ENCODE results near the gene SVBP. TPM values are rescaled to one million over a fixed set of nuclear protein-coding genes. Genes with fewer than 3 reads are reported as not detected.
"Not testable (repeated sequence)": the region's sequence is repeated elsewhere in the genome, so short reads cannot be mapped to it uniquely, and the experiment has no call there.

The SVBP gene, protein sequence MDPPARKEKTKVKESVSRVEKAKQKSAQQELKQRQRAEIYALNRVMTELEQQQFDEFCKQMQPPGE
- polyA plus RNA-seq (2011; rRNA removed), result 10.5 and 20.2 TPM in 2 replicates
- 0.62 and 2.2 TPM in 2 replicates for polyA minus RNA-seq (2011; rRNA and poly(A)+ RNA removed)

DNA sequence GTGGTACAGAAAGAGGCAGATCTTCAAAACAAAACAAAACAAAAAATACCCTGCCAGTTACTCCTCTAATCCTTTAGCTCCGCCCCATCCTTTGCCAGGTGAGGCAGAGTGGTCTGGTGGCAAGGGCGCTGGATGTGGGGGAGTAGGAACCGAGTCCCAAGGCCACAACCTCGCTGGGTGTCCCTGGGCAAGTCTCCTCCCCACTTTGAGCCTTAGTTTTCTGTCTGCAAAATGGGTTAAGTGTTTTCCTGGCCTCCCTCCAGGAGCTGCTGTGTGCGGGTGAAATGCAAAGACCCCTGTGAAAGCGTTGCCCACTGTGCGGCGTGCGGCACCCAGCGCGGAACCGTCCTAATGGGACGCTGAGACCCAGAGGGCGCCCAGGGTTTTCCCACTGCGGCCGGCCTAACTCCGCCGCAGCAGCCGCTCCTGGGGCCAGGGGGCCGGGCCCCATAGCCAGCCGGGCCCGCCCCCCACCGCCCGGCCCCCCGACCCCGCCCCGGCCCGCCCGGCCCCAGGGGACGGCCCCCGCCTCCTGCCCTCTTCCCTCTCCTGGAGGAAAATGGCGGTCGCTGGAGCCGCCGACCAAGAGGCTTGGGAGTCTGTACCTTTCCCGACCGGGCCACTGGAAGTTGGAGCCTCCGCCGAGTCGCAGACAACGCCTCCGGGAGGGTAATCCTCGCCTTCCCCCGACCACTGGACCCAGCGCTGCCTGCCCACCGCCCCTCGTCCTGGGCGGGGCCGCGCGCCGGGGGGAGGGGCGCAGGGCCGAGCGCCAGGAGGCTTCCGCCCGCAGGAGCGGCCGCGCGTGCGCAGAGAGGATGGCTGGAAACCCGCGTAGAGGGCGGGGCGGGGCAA lies at the start of gene SVBP, which contains the start of gene ERMAP:
TSS of gene SVBP (minus strand) at position 813 of the 855 bp plus-strand sequence. CDS start 853 bp downstream, outside the sequence.
TSS of gene ERMAP (plus strand) at position 538 of the 855 bp plus-strand sequence. CDS start 13,327 bp downstream, outside the sequence.
- CTCF ChIA-PET, result interaction anchor here (1.3 to 2.2 kb wide), 4 partner anchors 9 to 256 kb away, joined by 3 to 6 read pairs (median 5); no protein-coding TSS in a partner anchor
- H3K36me3 ChIP-seq (ENCODE audit: control insufficient read depth, insufficient read depth, low read length), result no peaks in the 10 kb centered on the region
- H3K27me3 ChIP-seq (ENCODE audit: control insufficient read depth, insufficient read depth, low read length), result no peaks in the 10 kb centered on the region
- POLR2A ChIA-PET, result interaction anchor here (0.7 to 1.0 kb wide), 3 partner anchors 30 to 1713 kb away, joined by 3 to 4 read pairs (median 3); partner anchors contain the start of gene P3H1
- DNase-seq (ENCODE audit: low read depth), result no peak
- peak within 1 kb of the TSS; percentile 73 for H3K4me3 ChIP-seq (ENCODE audit: low read depth, low read length)
- TF ChIP-seq, protein P1, sequence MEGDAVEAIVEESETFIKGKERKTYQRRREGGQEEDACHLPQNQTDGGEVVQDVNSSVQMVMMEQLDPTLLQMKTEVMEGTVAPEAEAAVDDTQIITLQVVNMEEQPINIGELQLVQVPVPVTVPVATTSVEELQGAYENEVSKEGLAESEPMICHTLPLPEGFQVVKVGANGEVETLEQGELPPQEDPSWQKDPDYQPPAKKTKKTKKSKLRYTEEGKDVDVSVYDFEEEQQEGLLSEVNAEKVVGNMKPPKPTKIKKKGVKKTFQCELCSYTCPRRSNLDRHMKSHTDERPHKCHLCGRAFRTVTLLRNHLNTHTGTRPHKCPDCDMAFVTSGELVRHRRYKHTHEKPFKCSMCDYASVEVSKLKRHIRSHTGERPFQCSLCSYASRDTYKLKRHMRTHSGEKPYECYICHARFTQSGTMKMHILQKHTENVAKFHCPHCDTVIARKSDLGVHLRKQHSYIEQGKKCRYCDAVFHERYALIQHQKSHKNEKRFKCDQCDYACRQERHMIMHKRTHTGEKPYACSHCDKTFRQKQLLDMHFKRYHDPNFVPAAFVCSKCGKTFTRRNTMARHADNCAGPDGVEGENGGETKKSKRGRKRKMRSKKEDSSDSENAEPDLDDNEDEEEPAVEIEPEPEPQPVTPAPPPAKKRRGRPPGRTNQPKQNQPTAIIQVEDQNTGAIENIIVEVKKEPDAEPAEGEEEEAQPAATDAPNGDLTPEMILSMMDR (IDR thresholded peaks at IDR 0.05; ENCODE audit: insufficient read depth, low read depth, low read length), result no peak

DNA sequence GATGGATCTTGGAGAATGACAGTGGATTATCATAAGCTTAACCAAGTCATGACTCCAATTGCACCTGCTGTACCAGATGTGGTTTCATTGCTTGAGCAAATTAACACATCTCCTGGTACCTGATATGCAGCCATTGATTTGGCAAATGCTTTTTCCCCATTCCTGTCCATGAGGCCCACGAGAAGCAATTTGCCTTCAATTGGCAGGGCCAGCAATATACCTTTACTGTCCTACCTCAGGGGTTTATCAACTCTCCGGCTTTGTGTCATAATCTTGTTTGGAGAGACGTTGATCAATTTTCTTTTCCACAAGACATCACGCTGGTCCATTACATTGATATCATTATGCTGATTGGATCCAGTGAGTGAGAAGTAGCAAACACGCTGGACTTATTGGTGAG lies 49.4 kb upstream of the SVBP start:
- ChIA-PET CTCF (no interaction called here), POLR2A (no interaction called here)
- Histone ChIP-seq H3K27me3 (ENCODE audit: control insufficient read depth, insufficient read depth, low read length) (peaks cover 2% of the 10 kb centered on the region; the same call in 1 of the 2 replicates), H3K36me3 (ENCODE audit: control insufficient read depth, insufficient read depth, low read length) (no peaks in the 10 kb centered on the region), H3K4me3 (ENCODE audit: low read depth, low read length) (no peak overlapping the region)
- DNase-seq (ENCODE audit: low read depth), result no peak
- TF ChIP-seq, protein P1 (IDR thresholded peaks at IDR 0.05; ENCODE audit: insufficient read depth, low read depth, low read length), result no peak

DNA sequence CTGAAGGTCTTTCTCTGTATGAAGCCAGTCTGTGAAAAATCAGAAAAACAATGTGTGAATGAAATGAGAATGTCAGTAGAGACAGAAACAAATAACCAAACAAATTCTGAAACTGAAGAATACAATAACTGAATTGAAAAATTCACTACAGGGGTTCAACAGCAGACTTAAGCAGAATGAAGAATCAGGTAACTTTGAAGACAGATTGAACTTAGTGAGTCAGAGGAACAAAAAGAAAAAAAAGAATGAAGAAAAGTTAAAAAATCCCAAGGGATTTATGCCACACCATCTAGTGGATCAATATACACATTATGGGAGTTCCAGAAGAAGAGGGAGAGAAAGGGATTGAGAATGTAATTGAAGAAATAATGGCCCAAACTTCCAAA lies 43.8 kb upstream of the SVBP start:
- POLR2A ChIA-PET, result no interaction called here
- H3K27me3 ChIP-seq (ENCODE audit: control insufficient read depth, insufficient read depth, low read length), result peaks cover 4% of the 10 kb centered on the region; the same call in 1 of the 2 replicates
- no peak overlapping the region for H3K4me3 ChIP-seq (ENCODE audit: low read depth, low read length)
- H3K36me3 ChIP-seq (ENCODE audit: control insufficient read depth, insufficient read depth, low read length), result no peaks in the 10 kb centered on the region
- CTCF ChIA-PET, result no interaction called here
- TF ChIP-seq, protein P1 (IDR thresholded peaks at IDR 0.05; ENCODE audit: insufficient read depth, low read depth, low read length), result no peak
- DNase-seq (ENCODE audit: low read depth), result no peak

DNA sequence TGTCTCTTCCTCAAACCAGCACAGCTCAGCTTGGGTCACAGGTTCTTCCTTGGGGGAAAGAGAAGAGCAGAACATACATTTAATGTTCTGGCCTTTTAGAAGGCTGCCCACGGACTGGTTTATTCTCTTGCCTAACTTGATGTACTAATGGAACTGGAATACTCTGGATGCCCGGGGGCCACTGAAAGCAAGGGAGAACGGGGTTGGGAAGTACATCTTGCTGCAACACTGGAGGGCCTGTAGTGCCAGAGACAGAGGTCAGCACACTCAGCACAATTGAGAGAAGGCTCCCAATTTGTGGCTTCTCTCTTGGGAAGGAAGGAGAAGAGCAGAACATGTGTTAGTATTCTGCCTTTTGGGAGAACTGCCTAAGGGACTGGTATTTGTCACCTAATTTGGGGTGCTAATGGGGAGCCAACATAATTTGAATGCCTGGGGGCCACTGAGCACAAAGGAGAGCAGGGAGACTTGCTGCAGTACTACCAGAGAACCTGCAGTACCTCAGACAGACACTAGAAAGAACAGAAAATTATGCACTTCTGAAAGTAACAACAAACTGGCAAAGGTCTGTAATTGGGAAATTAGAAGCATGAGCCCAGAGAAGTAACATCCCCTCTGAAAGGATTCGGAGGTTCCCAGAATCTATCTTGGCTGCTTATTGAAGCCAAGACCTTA lies 43.3 kb upstream of the SVBP start:
- no peak for DNase-seq (ENCODE audit: low read depth)
- H3K4me3 ChIP-seq (ENCODE audit: low read depth, low read length), result no peak overlapping the region
- H3K27me3 ChIP-seq (ENCODE audit: control insufficient read depth, insufficient read depth, low read length), result peaks cover 4% of the 10 kb centered on the region; the same call in 1 of the 2 replicates
- TF ChIP-seq, protein P1 (IDR thresholded peaks at IDR 0.05; ENCODE audit: insufficient read depth, low read depth, low read length), result peak; percentile 16; the same call in 1 of the 2 replicates
- ChIA-PET POLR2A (no interaction called here), CTCF (no interaction called here)
- no peaks in the 10 kb centered on the region for H3K36me3 ChIP-seq (ENCODE audit: control insufficient read depth, insufficient read depth, low read length)

DNA sequence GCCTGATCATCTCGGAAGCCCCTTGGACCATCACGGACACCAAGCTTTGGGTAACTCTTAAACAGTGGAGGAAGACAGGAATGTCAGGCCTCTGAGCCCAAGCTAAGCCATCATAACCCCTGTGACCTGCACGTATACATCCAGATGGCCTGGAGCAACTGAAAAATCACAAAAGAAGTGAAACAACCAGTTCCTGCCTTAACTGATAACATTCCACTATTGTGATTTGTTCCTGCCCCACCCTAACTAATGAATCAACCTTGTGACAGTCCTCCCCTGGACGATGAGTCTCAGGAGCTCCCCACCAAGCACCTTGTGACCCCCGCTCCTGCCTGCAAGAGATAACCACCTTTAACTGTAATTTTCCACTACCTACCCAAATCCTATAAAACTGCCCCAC lies 42.2 kb upstream of the SVBP start:
- CTCF ChIA-PET; H3K4me3 ChIP-seq (ENCODE audit: low read depth, low read length); DNase-seq (ENCODE audit: low read depth); H3K27me3 ChIP-seq (ENCODE audit: control insufficient read depth, insufficient read depth, low read length); POLR2A ChIA-PET; H3K36me3 ChIP-seq (ENCODE audit: control insufficient read depth, insufficient read depth, low read length): not testable (repeated sequence)

DNA sequence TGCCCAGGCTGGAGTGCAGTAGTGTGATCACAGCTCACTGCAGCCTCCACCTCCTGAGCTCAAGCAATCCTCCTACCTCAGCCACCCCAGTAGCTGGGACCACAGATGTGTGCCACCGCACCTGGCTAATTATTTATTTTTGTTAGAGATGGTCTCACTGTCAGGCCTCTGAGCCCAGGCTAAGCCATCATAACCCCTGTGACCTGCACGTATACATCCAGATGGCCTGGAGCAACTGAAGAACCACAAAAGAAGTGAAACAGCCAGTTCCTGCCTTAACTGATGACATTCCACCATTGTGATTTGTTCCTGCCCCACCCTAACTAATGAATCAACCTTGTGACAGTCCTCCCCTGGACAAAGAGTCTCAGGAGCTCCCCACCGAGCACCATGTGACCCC lies 39.4 kb upstream of the SVBP start:
- CTCF ChIA-PET; H3K27me3 ChIP-seq (ENCODE audit: control insufficient read depth, insufficient read depth, low read length): not testable (repeated sequence)

More for the DNA sequence above, 39.4 kb upstream of the SVBP start:
- POLR2A ChIA-PET; H3K4me3 ChIP-seq (ENCODE audit: low read depth, low read length); DNase-seq (ENCODE audit: low read depth); H3K36me3 ChIP-seq (ENCODE audit: control insufficient read depth, insufficient read depth, low read length): not testable (repeated sequence)
